Pancreas (tissue), 10 donors: ENCODE measurements around the gene CAVIN2. TPM values are rescaled to one million over a fixed set of nuclear protein-coding genes. Genes with fewer than 3 reads are reported as not detected.

ENCODE experiments used
- ATAC-seq, 4 donors: fragments of 200-7000 bp; cut with Tn5 transposase; one replicate each; pipeline versions ENCODE4 v1.8.0 to v1.9.1; 2020; ENCODE audit warnings: mild to moderate bottlenecking in 4 of 4, moderate library complexity in 4 of 4
- DNase-seq, 6 donors: peaks; one replicate each; pipeline ENCODE4 v3.0.0-alpha.2; 2020
- FAIRE-seq: peaks from 2 replicates; lab custom pipeline; 2012; peaks lifted over from hg19 to GRCh38; lab: Jason Lieb, UNC
- H3K27ac ChIP-seq, 4 donors: fragments of 200-600 bp; sonication (generic); 1 replicate in 3 of 4; 2 replicates in 1 of 4; pipeline versions ENCODE4 v1.5.0 to v1.8.0; 2020
- H3K27me3 ChIP-seq, 4 donors: fragments of 200-600 bp; one replicate each; pipeline ENCODE4 v1.8.0; 2021
- H3K36me3 ChIP-seq, 3 donors: fragments of 200-600 bp; sonication (generic) in 1 of 3; one replicate each; pipeline versions ENCODE4 v1.5.0 to v1.8.0; 2020 to 2021
- H3K4me1 ChIP-seq, 3 donors: fragments of 200-600 bp; one replicate each; pipeline ENCODE4 v1.8.0; 2021
- H3K4me3 ChIP-seq, 4 donors: fragments of 200-600 bp; sonication (generic) in 2 of 4; one replicate each; pipeline versions ENCODE4 v1.5.0 to v1.8.0; 2020 to 2021
- H3K9me3 ChIP-seq, 4 donors: fragments of 200-600 bp; one replicate each; pipeline ENCODE4 v1.8.0; 2021
- WGBS, 2 donors: extraction: QIAGEN DNeasy Blood & Tissue Kit; methylation state at CpG; one replicate each; pipeline ENCODE4 v1.1.7; 2013; 5-methylcytosine and 5-hydroxymethylcytosine counted together
- intact Hi-C, 3 donors: fragments of 100-400 bp; cut with DNase I; formaldehyde crosslinking; loops; one replicate each; pipeline versions ENCODE4 v1.11.1 to v1.14.2; 2022
- polyA plus RNA-seq, 2 donors: library from polyadenylated mRNA; stranded (reverse); fragments of 200-250 nt; gene quantifications; one replicate each; pipeline ENCODE4 v1.2.3, GENCODE V29; 2013
- total RNA-seq, 6 donors: library from RNA; stranded (reverse); fragmentation: NEBNext Ultra II Directional in 4 of 6; extraction: Animal tissue kit (Norgen Biotek cat#: 25700) in 4 of 6; gene quantifications; one replicate each; pipeline versions ENCODE4 v1.2.1 to v1.2.4, GENCODE V29; 2021 to 2023
- TF ChIP-seq, protein P1 (sequence below), 4 donors: fragments of 200-600 bp; sonication (generic) in 3 of 4; IDR thresholded peaks; one replicate each; pipeline versions ENCODE4 v1.5.0 to v1.8.0; 2021; ENCODE audit warnings: antibody characterized with exemption in 4 of 4
- donor health status: healthy with polysubstance abuse.
- donor health status: DM: no; HTN: no; CAD: no; lungs with moderate emphysema.
- donor health status: DM: no; HTN: no; CAD: no.
- donor health status: control.
- donor health status: control.
- donor health status: Bipolar disorder and iron deficiency.
- donor health status: DM: yes; HTN: yes; CAD: no.
- donor health status: DM: no; HTN: no; CAD: no.
- donor health status: DM: no; HTN: no; CAD: no.
- donor health status: DM: yes; HTN: yes; CAD: no.

The CAVIN2 gene
- total and polyA plus RNA-seq, 8 donors = 1.3 to 7.0 (median 4.6) TPM

DNA sequence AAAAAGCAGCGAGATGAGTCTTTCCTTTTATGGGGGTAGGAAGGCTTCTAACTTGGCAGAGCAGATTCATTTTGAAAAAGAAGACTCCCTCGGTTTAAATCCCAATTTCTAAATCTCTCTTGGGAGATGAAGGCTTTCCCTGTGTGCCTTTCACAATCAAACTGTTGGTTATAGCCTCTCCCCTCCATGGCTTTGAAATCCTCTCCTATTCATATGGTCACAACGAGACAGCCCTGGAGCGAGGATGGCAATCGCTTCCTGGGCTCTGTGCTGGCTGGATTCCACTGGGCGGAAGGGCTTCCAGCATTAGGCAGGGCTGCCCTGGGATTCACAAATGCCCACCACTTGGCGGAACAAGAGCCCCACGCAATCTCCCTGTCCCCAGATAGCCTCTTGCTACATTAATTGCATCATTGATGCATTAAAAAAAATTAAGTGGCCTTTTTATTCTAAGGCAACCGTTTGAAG, 1.6 kb downstream of the CAVIN2 start:
- Histone ChIP-seq H3K27ac (no peak overlapping the region), H3K36me3 (no peaks in the 10 kb centered on the region), H3K4me3 (peak overlapping the region in 2 of 4 donors; percentile 19 to 30), H3K27me3 (no peaks in the 10 kb centered on the region), H3K4me1 (peaks cover 0 to 3% (median 0%) of the 10 kb centered on the region in 3 donors), H3K9me3 (no peaks in the 10 kb centered on the region)
- WGBS, 2 donors = 44 to 48% methylated on average over 9 of the region's 9 CpGs
- peak in 2 of 4 donors; percentile 35 to 37 for ATAC-seq
- intact Hi-C loops = no loop called here
- no peak for DNase-seq
- no peak for FAIRE-seq
- TF ChIP-seq, protein P1, sequence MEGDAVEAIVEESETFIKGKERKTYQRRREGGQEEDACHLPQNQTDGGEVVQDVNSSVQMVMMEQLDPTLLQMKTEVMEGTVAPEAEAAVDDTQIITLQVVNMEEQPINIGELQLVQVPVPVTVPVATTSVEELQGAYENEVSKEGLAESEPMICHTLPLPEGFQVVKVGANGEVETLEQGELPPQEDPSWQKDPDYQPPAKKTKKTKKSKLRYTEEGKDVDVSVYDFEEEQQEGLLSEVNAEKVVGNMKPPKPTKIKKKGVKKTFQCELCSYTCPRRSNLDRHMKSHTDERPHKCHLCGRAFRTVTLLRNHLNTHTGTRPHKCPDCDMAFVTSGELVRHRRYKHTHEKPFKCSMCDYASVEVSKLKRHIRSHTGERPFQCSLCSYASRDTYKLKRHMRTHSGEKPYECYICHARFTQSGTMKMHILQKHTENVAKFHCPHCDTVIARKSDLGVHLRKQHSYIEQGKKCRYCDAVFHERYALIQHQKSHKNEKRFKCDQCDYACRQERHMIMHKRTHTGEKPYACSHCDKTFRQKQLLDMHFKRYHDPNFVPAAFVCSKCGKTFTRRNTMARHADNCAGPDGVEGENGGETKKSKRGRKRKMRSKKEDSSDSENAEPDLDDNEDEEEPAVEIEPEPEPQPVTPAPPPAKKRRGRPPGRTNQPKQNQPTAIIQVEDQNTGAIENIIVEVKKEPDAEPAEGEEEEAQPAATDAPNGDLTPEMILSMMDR (IDR thresholded peaks at IDR 0.05) = no peak

DNA sequence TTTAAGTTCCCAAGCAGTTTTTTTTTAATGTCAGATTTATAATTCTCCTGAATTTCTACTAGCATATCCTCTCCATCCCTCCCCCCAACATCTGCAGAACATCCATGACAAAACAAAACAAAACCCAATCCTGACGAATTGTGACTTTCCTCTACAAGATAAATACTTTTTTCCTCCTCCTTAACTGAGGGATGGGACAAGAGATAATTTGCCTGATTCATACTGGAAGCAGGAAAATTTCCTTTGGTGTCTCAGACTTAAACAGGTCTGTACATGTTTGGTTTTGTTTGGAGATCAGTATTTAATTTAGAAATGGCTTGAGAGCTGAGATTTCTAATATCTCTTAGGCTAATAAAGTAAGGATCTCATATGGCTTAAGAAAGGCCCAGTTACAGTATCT, 2.2 kb downstream of the CAVIN2 start:
- Histone ChIP-seq H3K36me3 (no peaks in the 10 kb centered on the region), H3K4me3 (peak overlapping the region in 2 of 4 donors; percentile 19 to 30), H3K27ac (no peak overlapping the region), H3K27me3 (no peaks in the 10 kb centered on the region), H3K4me1 (peaks cover 0 to 3% (median 0%) of the 10 kb centered on the region in 3 donors), H3K9me3 (no peaks in the 10 kb centered on the region)
- ATAC-seq (no peak), FAIRE-seq (no peak), DNase-seq (no peak)
- WGBS, 2 donors = 32 to 41% methylated on average over 1 of the region's 1 CpG
- TF ChIP-seq, protein P1 (IDR thresholded peaks at IDR 0.05) = no peak
- intact Hi-C loops = no loop called here

- no peak for FAIRE-seq
- Histone ChIP-seq H3K4me1 (no peaks in the 10 kb centered on the region), H3K36me3 (no peaks in the 10 kb centered on the region), H3K27me3 (no peaks in the 10 kb centered on the region), H3K9me3 (no peaks in the 10 kb centered on the region), H3K27ac (no peak overlapping the region), H3K4me3 (no peak overlapping the region)
- no peak for ATAC-seq
- DNase-seq = no peak
- intact Hi-C loops = no loop called here
- TF ChIP-seq, protein P1 (IDR thresholded peaks at IDR 0.05) = no peak
- 64 to 74% methylated on average over 2 of the region's 2 CpGs for WGBS, 2 donors
Observed at GRCh38 chr2:191840921-191841320, 6.0 kb downstream of the CAVIN2 start.

DNA sequence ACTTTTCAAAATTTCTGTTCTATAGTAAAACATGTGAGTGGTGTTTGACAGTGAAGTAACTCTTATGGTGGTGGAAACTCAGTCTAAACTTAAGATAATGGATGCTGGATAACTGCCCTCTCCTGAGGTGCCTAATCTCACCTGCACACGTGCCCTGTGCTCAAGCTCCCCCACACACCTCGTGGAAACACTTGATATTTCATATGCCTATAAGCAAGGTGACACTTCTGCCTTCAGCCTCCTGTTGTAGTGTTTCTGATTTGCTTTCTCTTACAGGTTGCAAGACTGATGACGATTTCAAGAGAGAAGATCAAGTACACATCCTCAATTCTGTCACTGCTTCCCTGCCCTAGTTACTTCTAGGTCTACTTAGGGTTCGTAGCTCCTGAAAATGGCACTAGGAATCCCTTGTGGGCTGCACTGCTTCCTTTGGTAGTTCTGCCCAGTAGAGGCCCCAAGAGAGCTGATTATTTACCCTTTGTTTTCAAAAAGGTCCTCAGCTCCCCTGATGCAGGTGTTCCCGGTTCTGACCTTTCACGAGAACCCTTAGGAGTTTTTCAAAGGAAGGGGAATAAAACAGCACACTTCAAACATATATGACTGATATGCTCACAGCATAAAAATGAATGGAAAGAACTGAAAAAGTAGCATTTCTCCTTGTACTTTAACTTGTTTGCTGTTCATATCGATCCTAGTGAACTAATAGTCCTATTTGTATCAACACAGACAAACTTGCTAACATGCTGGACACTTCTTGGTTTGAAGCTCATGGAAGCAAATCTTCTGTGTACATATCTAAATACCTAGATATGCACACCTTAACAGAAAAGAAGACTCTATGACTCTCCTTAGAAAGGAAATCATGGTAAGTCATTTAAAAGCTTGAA, 6.7 kb downstream of the CAVIN2 start:
- 27 to 28% methylated on average over 7 of the region's 7 CpGs for WGBS, 2 donors
- Histone ChIP-seq H3K36me3 (no peaks in the 10 kb centered on the region), H3K9me3 (no peaks in the 10 kb centered on the region), H3K4me1 (no peaks in the 10 kb centered on the region), H3K4me3 (no peak overlapping the region), H3K27ac (no peak overlapping the region), H3K27me3 (no peaks in the 10 kb centered on the region)
- TF ChIP-seq, protein P1 (IDR thresholded peaks at IDR 0.05) = no peak
- FAIRE-seq (no peak), DNase-seq (no peak), ATAC-seq (peak in 1 of 4 donors; percentile 20)
- intact Hi-C loops = no loop called here

DNA sequence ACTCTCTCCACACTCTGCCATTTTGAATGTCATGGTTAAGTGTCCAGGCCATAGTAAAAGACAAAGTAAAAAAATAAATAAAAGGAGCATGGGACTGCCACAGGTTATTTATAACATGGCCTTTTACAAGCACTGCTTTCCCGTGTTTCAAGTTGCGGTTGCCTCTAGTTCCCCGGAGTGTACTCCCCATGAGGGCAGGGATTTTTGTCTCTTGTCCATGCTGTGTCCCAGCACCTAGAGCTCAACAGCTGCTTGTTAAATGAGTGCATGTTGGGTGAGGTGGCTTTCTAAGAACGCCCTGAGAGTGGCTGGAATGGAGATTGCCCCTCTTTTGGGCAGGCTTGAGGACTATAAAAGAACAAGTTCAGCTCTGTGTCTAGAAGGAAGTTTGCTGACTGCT, 8.4 kb downstream of the CAVIN2 start:
- no peak for DNase-seq
- TF ChIP-seq, protein P1 (IDR thresholded peaks at IDR 0.05) = no peak
- no peak for ATAC-seq
- no peak for FAIRE-seq
- H3K27ac ChIP-seq = no peak overlapping the region
- intact Hi-C loops = no loop called here
- H3K9me3 ChIP-seq = no peaks in the 10 kb centered on the region
- no peaks in the 10 kb centered on the region for H3K4me1 ChIP-seq
- 84 to 86% methylated on average over 4 of the region's 4 CpGs for WGBS, 2 donors
- no peak overlapping the region for H3K4me3 ChIP-seq
- no peaks in the 10 kb centered on the region for H3K36me3 ChIP-seq
- H3K27me3 ChIP-seq = no peaks in the 10 kb centered on the region
